HG02571 (cell line): ENCODE results near the gene LRRC17.

Source experiments
- ATAC-seq: cut with Tn5 transposase; IDR thresholded peaks from one replicate; pipeline ENCODE4 v1.9.1; 2021; ENCODE audit warnings: mild to moderate bottlenecking, moderate library complexity; ENCODE audit not compliant: unreplicated experiment

The LRRC17 gene

GRCh38 chr7:102985176-102985783, 72.5 kb downstream of the LRRC17 start:
- ATAC-seq = no peak

- no peak for ATAC-seq
Measured at GRCh38 chr7:102988088-102988487, 75.3 kb downstream of the LRRC17 start.

GRCh38 chr7:102988631-102989560, 76.1 kb downstream of the LRRC17 start:
- no peak for ATAC-seq

GRCh38 chr7:102990642-102991041, 77.8 kb downstream of the LRRC17 start:
- ATAC-seq = no peak

GRCh38 chr7:102991077-102991539, 78.3 kb downstream of the LRRC17 start:
- no peak for ATAC-seq

- no peak for ATAC-seq
Measured at GRCh38 chr7:102991540-102992214, 78.9 kb downstream of the LRRC17 start.

- ATAC-seq = no peak
Measured at GRCh38 chr7:102992509-102992937, 79.7 kb downstream of the LRRC17 start.

- ATAC-seq = no peak
Measured at GRCh38 chr7:102992938-102993717, 80.3 kb downstream of the LRRC17 start.

- no peak for ATAC-seq
Measured at GRCh38 chr7:102993718-102994029, 80.9 kb downstream of the LRRC17 start.

- no peak for ATAC-seq
Measured at GRCh38 chr7:102994567-102994966, 81.8 kb downstream of the LRRC17 start.
